Astrocyte (in vitro differentiated cells and primary cell): ENCODE results near the gene NRG2. TPM values are rescaled to one million over a fixed set of nuclear protein-coding genes. Genes with fewer than 3 reads are reported as not detected.

Experiments
- DNase-seq: peaks from one replicate; pipeline ENCODE4 v3.0.0-alpha.2; 2010; ENCODE audit warnings: low read depth
- FAIRE-seq: peaks from 2 replicates; lab custom pipeline; 2011; peaks lifted over from hg19 to GRCh38; lab: Jason Lieb, UNC
- H2AFZ ChIP-seq: 2 replicates; pipeline ENCODE4 v1.6.0; 2012; ENCODE audit warnings: low read depth, low read length, inconsistent platforms
- H3K27ac ChIP-seq: 2 replicates; pipeline ENCODE4 v1.5.1; 2011; ENCODE audit warnings: low read depth, low read length, inconsistent platforms
- H3K27me3 ChIP-seq: 2 replicates; pipeline ENCODE4 v1.6.0; 2011; ENCODE audit warnings: low read length, inconsistent platforms; ENCODE audit not compliant: insufficient read depth
- H3K36me3 ChIP-seq: 2 replicates; pipeline ENCODE4 v1.5.1; 2011; ENCODE audit warnings: low read length, inconsistent platforms; ENCODE audit not compliant: insufficient read depth
- H3K4me1 ChIP-seq: 2 replicates; pipeline ENCODE4 v1.5.1; 2011; ENCODE audit warnings: low read length, inconsistent platforms; ENCODE audit not compliant: insufficient read depth
- H3K4me2 ChIP-seq: 2 replicates; pipeline ENCODE4 v1.6.0; 2012; ENCODE audit warnings: low read length, inconsistent platforms
- H3K4me3 ChIP-seq: 2 replicates; pipeline ENCODE4 v1.5.1; 2011; ENCODE audit warnings: low read depth, mild to moderate bottlenecking, low read length, inconsistent platforms; ENCODE audit not compliant: insufficient read depth
- H3K79me2 ChIP-seq: 2 replicates; pipeline ENCODE4 v1.6.0; 2012; ENCODE audit warnings: mild to moderate bottlenecking, low read length, inconsistent platforms; ENCODE audit not compliant: insufficient read depth
- H3K9ac ChIP-seq: 2 replicates; pipeline ENCODE4 v1.6.0; 2012; ENCODE audit warnings: mild to moderate bottlenecking, low read length, inconsistent platforms
- H3K9me3 ChIP-seq: 2 replicates; pipeline ENCODE4 v1.5.1; 2012; ENCODE audit warnings: low read depth, mild to moderate bottlenecking, low read length, inconsistent platforms; ENCODE audit not compliant: insufficient read depth
- H4K20me1 ChIP-seq: 2 replicates; pipeline ENCODE4 v1.6.0; 2012; ENCODE audit warnings: low read length, inconsistent platforms; ENCODE audit not compliant: insufficient read depth
- H3K27ac Mint-ChIP-seq: one replicate; pipeline ENCODE4 v1.8.0; 2021; ENCODE audit warnings: mild to moderate bottlenecking, mixed read lengths; ENCODE audit not compliant: unreplicated experiment
- H3K27me3 Mint-ChIP-seq: one replicate; pipeline ENCODE4 v1.8.0; 2021; ENCODE audit warnings: low read depth, mixed read lengths; ENCODE audit not compliant: unreplicated experiment
- H3K36me3 Mint-ChIP-seq: one replicate; pipeline ENCODE4 v1.8.0; 2021; ENCODE audit warnings: low read depth, mixed read lengths; ENCODE audit not compliant: unreplicated experiment
- H3K4me1 Mint-ChIP-seq: one replicate; pipeline ENCODE4 v1.8.0; 2021; ENCODE audit warnings: low read depth, mixed read lengths; ENCODE audit not compliant: unreplicated experiment
- H3K4me3 Mint-ChIP-seq: one replicate; pipeline ENCODE4 v1.8.0; 2021; ENCODE audit warnings: mild to moderate bottlenecking, moderate library complexity, mixed read lengths; ENCODE audit not compliant: unreplicated experiment
- H3K9me3 Mint-ChIP-seq: one replicate; pipeline ENCODE4 v1.8.0; 2021; ENCODE audit warnings: mild to moderate bottlenecking, mixed read lengths; ENCODE audit not compliant: unreplicated experiment
- EZH2 ChIP-seq: IDR thresholded peaks from 2 replicates; pipeline ENCODE4 v1.6.1; 2012; ENCODE audit warnings: mild to moderate bottlenecking, low read length, inconsistent platforms; ENCODE audit not compliant: insufficient read depth
- total RNA-seq: library from RNA; stranded (reverse); gene quantifications from 2 replicates; pipeline ENCODE4 v1.2.1, GENCODE V29; 2021
- TF ChIP-seq, protein P1 (sequence below): IDR thresholded peaks from 2 replicates; pipeline ENCODE4 v1.5.1; 2011; ENCODE audit warnings: low read depth, mild to moderate bottlenecking, inconsistent platforms, low read length, moderate library complexity; ENCODE audit not compliant: insufficient read depth

NRG2 gene
- total RNA-seq, 1 donor from 2014 or later: 0.54 TPM

DNA sequence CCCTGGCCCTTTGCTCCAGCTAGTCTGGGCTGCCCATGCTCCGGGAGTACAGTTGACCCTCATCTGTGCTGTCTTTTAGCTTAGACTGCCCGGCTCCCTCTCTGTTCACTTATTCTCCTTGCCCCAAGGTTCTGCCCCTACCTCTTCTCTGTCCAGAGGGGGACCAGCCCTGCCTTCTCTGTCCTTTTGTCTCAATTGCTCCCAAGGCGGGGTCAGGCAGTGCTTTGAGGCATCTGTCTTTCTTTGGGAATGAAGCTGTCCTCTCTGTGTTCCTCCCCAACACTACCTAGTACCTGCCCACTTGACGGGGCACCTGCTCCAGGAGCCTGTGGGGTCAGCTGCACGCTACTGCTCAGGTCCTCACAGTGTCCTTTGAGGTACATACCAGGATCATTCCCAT is 188.1 kb downstream of the NRG2 start:
- Histone ChIP-seq H3K9ac (no peak overlapping the region), H3K4me3 (no peak overlapping the region), H2AFZ (no peak overlapping the region), H3K27me3 (peaks cover 9% of the 10 kb centered on the region), H3K79me2 (no peaks in the 10 kb centered on the region), H3K27ac (no peak overlapping the region), H4K20me1 (no peaks in the 10 kb centered on the region), H3K4me2 (no peak overlapping the region), H3K4me1 (no peaks in the 10 kb centered on the region), H3K9me3 (no peaks in the 10 kb centered on the region), H3K36me3 (no peaks in the 10 kb centered on the region)
- TF ChIP-seq EZH2: no peak
- FAIRE-seq (no peak), DNase-seq (no peak)
- Mint-ChIP-seq H3K9me3 (no peaks in the 10 kb centered on the region), H3K27me3 (peaks cover 34% of the 10 kb centered on the region), H3K4me1 (no peaks in the 10 kb centered on the region), H3K27ac (no peak overlapping the region), H3K36me3 (peaks cover 3% of the 10 kb centered on the region), H3K4me3 (no peak overlapping the region)

DNA sequence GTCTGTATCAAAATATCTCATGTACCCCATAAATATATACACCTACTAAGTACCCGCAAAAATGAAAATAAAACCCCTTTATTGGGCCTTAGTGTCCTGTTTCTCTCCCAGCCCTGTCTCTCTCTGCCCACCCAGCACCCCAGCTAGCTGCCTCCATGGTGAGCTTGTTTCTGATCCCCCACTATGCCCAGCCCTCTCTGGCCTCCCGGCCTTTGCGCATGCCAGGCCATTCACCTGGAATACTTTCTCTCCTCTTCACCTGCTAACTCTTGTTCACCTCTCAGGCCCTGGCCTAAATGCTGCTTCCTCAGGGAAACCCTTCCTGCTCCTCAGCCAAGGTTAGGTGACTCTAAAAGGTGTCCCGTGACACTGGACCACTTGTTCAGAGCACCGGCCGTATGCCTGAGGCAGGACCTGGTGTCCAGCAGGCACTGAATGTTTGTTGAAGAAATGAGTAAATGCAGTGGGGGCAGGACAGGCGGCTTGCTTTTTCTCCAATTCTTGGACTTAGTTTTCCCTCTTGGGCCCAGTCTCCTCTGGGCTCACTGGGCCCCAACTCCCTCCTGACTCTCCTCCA is 189.0 kb downstream of the NRG2 start:
- Histone ChIP-seq H3K9me3 (no peaks in the 10 kb centered on the region), H4K20me1 (no peaks in the 10 kb centered on the region), H3K27ac (no peak overlapping the region), H3K27me3 (peaks cover 9% of the 10 kb centered on the region), H2AFZ (no peak overlapping the region), H3K79me2 (no peaks in the 10 kb centered on the region), H3K9ac (no peak overlapping the region), H3K36me3 (no peaks in the 10 kb centered on the region), H3K4me1 (no peaks in the 10 kb centered on the region), H3K4me3 (no peak overlapping the region), H3K4me2 (no peak overlapping the region)
- no peaks in the 10 kb centered on the region for H3K4me1 Mint-ChIP-seq
- no peak overlapping the region for H3K4me3 Mint-ChIP-seq
- H3K27ac Mint-ChIP-seq: no peak overlapping the region
- FAIRE-seq (no peak), DNase-seq (no peak)
- peaks cover 3% of the 10 kb centered on the region for H3K36me3 Mint-ChIP-seq
- TF ChIP-seq, protein P1, sequence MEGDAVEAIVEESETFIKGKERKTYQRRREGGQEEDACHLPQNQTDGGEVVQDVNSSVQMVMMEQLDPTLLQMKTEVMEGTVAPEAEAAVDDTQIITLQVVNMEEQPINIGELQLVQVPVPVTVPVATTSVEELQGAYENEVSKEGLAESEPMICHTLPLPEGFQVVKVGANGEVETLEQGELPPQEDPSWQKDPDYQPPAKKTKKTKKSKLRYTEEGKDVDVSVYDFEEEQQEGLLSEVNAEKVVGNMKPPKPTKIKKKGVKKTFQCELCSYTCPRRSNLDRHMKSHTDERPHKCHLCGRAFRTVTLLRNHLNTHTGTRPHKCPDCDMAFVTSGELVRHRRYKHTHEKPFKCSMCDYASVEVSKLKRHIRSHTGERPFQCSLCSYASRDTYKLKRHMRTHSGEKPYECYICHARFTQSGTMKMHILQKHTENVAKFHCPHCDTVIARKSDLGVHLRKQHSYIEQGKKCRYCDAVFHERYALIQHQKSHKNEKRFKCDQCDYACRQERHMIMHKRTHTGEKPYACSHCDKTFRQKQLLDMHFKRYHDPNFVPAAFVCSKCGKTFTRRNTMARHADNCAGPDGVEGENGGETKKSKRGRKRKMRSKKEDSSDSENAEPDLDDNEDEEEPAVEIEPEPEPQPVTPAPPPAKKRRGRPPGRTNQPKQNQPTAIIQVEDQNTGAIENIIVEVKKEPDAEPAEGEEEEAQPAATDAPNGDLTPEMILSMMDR: no peak
- TF ChIP-seq EZH2: no peak
- H3K27me3 Mint-ChIP-seq: peaks cover 43% of the 10 kb centered on the region
- H3K9me3 Mint-ChIP-seq: no peaks in the 10 kb centered on the region

GRCh38 chr5:139852696-139853095 is 190.4 kb downstream of the NRG2 start:
- Mint-ChIP-seq H3K4me1 (no peaks in the 10 kb centered on the region), H3K36me3 (peaks cover 3% of the 10 kb centered on the region), H3K4me3 (no peak overlapping the region), H3K27ac (no peak overlapping the region), H3K9me3 (no peaks in the 10 kb centered on the region), H3K27me3 (peaks cover 47% of the 10 kb centered on the region)
- no peak overlapping the region for H3K9ac ChIP-seq
- H2AFZ ChIP-seq: no peak overlapping the region
- H3K27me3 ChIP-seq: peaks cover 2% of the 10 kb centered on the region
- H3K27ac ChIP-seq: no peak overlapping the region
- no peaks in the 10 kb centered on the region for H3K9me3 ChIP-seq
- TF ChIP-seq, protein P1: no peak
- TF ChIP-seq EZH2: no peak
- no peak overlapping the region for H3K4me2 ChIP-seq
- no peaks in the 10 kb centered on the region for H3K36me3 ChIP-seq
- no peaks in the 10 kb centered on the region for H3K79me2 ChIP-seq
- H3K4me3 ChIP-seq: no peak overlapping the region
- FAIRE-seq (no peak), DNase-seq (no peak)
- H4K20me1 ChIP-seq: no peaks in the 10 kb centered on the region
- H3K4me1 ChIP-seq: no peaks in the 10 kb centered on the region
